ENCODE measurements around the gene NFATC1. TPM values are rescaled to one million over a fixed set of nuclear protein-coding genes. Genes with fewer than 3 reads are reported as not detected.

NFATC1 gene
- total and polyA plus RNA-seq, 2 donors from 2014 or later, result 4.3 to 17.2 TPM

GRCh38 chr18:79352432-79352831 lies 43.3 kb upstream of the NFATC1 start:
- Histone ChIP-seq H3K36me3 (ENCODE audit: control insufficient read depth in 2 of 3, insufficient read depth in 3 of 3, low read length in 3 of 3) (peaks cover 0 to 9% (median 5%) of the 10 kb centered on the region in 3 donors), H3K9me3 (ENCODE audit: control insufficient read depth in 2 of 3, insufficient read depth in 1 of 3, low read length in 3 of 3) (no peaks in the 10 kb centered on the region), H3K4me3 (ENCODE audit: low read length in 3 of 3) (no peak overlapping the region), H3K27ac (ENCODE audit: low read depth in 2 of 2, low read length in 2 of 2) (no peak overlapping the region), H3K4me1 (ENCODE audit: control insufficient read depth in 2 of 3, insufficient read depth in 2 of 3, low read depth in 1 of 3, low read length in 3 of 3) (no peaks in the 10 kb centered on the region), H3K27me3 (ENCODE audit: control insufficient read depth, insufficient read depth, low read length) (no peaks in the 10 kb centered on the region), H3K9ac (ENCODE audit: low read length in 3 of 3) (no peak overlapping the region)
- intact Hi-C loops (cut with DNase I), result no loop called here
- no peak for DNase-seq
- no peak for TF ChIP-seq CTCF (IDR thresholded peaks at IDR 0.05; ENCODE audit: borderline replicate concordance, extremely low read depth, insufficient read depth)
- FAIRE-seq, result no peak

GRCh38 chr18:79353267-79353666 lies 42.5 kb upstream of the NFATC1 start:
- no peak overlapping the region for H3K27ac ChIP-seq (ENCODE audit: low read depth in 2 of 2, low read length in 2 of 2)
- no peaks in the 10 kb centered on the region for H3K27me3 ChIP-seq (ENCODE audit: control insufficient read depth, insufficient read depth, low read length)
- no peak for FAIRE-seq
- H3K4me3 ChIP-seq (ENCODE audit: low read length in 3 of 3), result no peak overlapping the region
- no peak for TF ChIP-seq CTCF (IDR thresholded peaks at IDR 0.05; ENCODE audit: borderline replicate concordance, extremely low read depth, insufficient read depth)
- H3K9me3 ChIP-seq (ENCODE audit: control insufficient read depth in 2 of 3, insufficient read depth in 1 of 3, low read length in 3 of 3), result no peaks in the 10 kb centered on the region
- H3K36me3 ChIP-seq (ENCODE audit: control insufficient read depth in 2 of 3, insufficient read depth in 3 of 3, low read length in 3 of 3), result peaks cover 0 to 9% (median 5%) of the 10 kb centered on the region in 3 donors
- no peak overlapping the region for H3K9ac ChIP-seq (ENCODE audit: low read length in 3 of 3)
- DNase-seq, result peak in 4 of 5 donors; percentile 38 to 54 (median 50)
- intact Hi-C loops (cut with DNase I), result no loop called here
- no peaks in the 10 kb centered on the region for H3K4me1 ChIP-seq (ENCODE audit: control insufficient read depth in 2 of 3, insufficient read depth in 2 of 3, low read depth in 1 of 3, low read length in 3 of 3)

- TF ChIP-seq CTCF (IDR thresholded peaks at IDR 0.05; ENCODE audit: borderline replicate concordance, extremely low read depth, insufficient read depth), result no peak
- FAIRE-seq, result no peak
- Histone ChIP-seq H3K9me3 (ENCODE audit: control insufficient read depth in 2 of 3, insufficient read depth in 1 of 3, low read length in 3 of 3) (no peaks in the 10 kb centered on the region), H3K27ac (ENCODE audit: low read depth in 2 of 2, low read length in 2 of 2) (no peak overlapping the region), H3K9ac (ENCODE audit: low read length in 3 of 3) (no peak overlapping the region), H3K27me3 (ENCODE audit: control insufficient read depth, insufficient read depth, low read length) (no peaks in the 10 kb centered on the region), H3K4me1 (ENCODE audit: control insufficient read depth in 2 of 3, insufficient read depth in 2 of 3, low read depth in 1 of 3, low read length in 3 of 3) (no peaks in the 10 kb centered on the region), H3K36me3 (ENCODE audit: control insufficient read depth in 2 of 3, insufficient read depth in 3 of 3, low read length in 3 of 3) (peaks cover 2 to 12% (median 2%) of the 10 kb centered on the region in 3 donors), H3K4me3 (ENCODE audit: low read length in 3 of 3) (no peak overlapping the region)
- intact Hi-C loops (cut with DNase I), result no loop called here
- DNase-seq, result no peak
Measured at GRCh38 chr18:79354350-79354749, 41.4 kb upstream of the NFATC1 start.

Data from kidney (tissue), 14 donors.